Esophagus squamous epithelium (tissue), 5 donors: ENCODE data around the gene ARHGAP42. TPM values are rescaled to one million over a fixed set of nuclear protein-coding genes. Genes with fewer than 3 reads are reported as not detected.

Experiments
- DNase-seq: peaks from one replicate; lab custom pipeline; 2025; lab: John Stamatoyannopoulos, UW
- H3K27ac ChIP-seq, 4 donors: fragments of 200-600 bp; sonication (generic); one replicate each; pipeline ENCODE4 v1.5.1; 2016 to 2019; ENCODE audit warnings: mild to moderate bottlenecking in 1 of 4
- H3K27me3 ChIP-seq, 4 donors: fragments of 200-600 bp; sonication (generic); 1 replicate in 3 of 4; 2 replicates in 1 of 4; pipeline versions ENCODE4 v1.5.1 to v1.6.0; 2017 to 2021; ENCODE audit warnings: antibody characterized with exemption in 1 of 4
- H3K36me3 ChIP-seq, 3 donors: fragments of 200-600 bp; sonication (generic); one replicate each; pipeline ENCODE4 v1.5.1; 2016 to 2019
- H3K4me1 ChIP-seq, 3 donors: fragments of 200-600 bp; sonication (generic); one replicate each; pipeline ENCODE4 v1.5.1; 2017 to 2019
- H3K4me3 ChIP-seq, 4 donors: fragments of 200-600 bp; sonication (generic); 1 replicate in 3 of 4; 2 replicates in 1 of 4; pipeline ENCODE4 v1.5.1; 2016 to 2019; ENCODE audit warnings: mild to moderate bottlenecking in 2 of 4, moderate library complexity in 1 of 4
- H3K9me3 ChIP-seq, 3 donors: fragments of 200-600 bp; sonication (generic); one replicate each; pipeline ENCODE4 v1.5.1; 2016 to 2019
- CTCF ChIP-seq, 6 experiments: fragments of 450-650 bp in 4 of 6; fragments of 200-600 bp in 2 of 6; sonication (generic) in 2 of 6; IDR thresholded peaks; one replicate each; pipeline ENCODE4 v1.5.1; 2016 to 2019; ENCODE audit warnings: antibody characterized with exemption in 6 of 6, mild to moderate bottlenecking in 4 of 6, moderate library complexity in 4 of 6
- POLR2A ChIP-seq, 4 donors: fragments of 450-650 bp; IDR thresholded peaks; one replicate each; pipeline ENCODE4 v1.6.1; 2017; ENCODE audit warnings: antibody characterized with exemption in 4 of 4, mild to moderate bottlenecking in 4 of 4, moderate library complexity in 3 of 4
- WGBS, 2 donors: methylation state at CpG; one replicate each; pipeline ENCODE4 v1.1.5; 2018; 5-methylcytosine and 5-hydroxymethylcytosine counted together
- intact Hi-C: fragments of 100-400 bp; cut with DNase I; formaldehyde crosslinking; loops from one replicate; pipeline ENCODE4 v1.15.0; 2022
- total RNA-seq, 4 donors: library from RNA; depleted of rRNA; stranded (reverse); fragments of >200 nt; gene quantifications; one replicate each; pipeline ENCODE4 v1.1.0, GENCODE V29; 2016
- donor health status: DM: yes; HTN: yes; CAD: no.

ARHGAP42 gene
- total RNA-seq, 4 donors from 2014 or later = 3.5 to 10.1 (median 6.4) TPM

- 13 to 18% methylated on average over 2 of the region's 2 CpGs for WGBS, 2 donors
- no peak for DNase-seq
- TF ChIP-seq POLR2A (IDR thresholded peaks at IDR 0.05) (no peak), CTCF (IDR thresholded peaks at IDR 0.05) (no peak)
These were observed 32.3 kb downstream of the ARHGAP42 start for GRCh38 chr11:100719362-100719761.

GRCh38 chr11:100719809-100720221 is 32.7 kb downstream of the ARHGAP42 start:
- intact Hi-C loops = no loop called here
- Histone ChIP-seq H3K4me1 (peaks cover 5 to 18% (median 11%) of the 10 kb centered on the region in 3 donors), H3K27ac (peak overlapping the region; percentile 39 to 66 (median 52)), H3K36me3 (no peaks in the 10 kb centered on the region), H3K4me3 (peak overlapping the region in 1 of 4 donors; percentile 9), H3K27me3 (no peaks in the 10 kb centered on the region), H3K9me3 (no peaks in the 10 kb centered on the region)
- no peak for TF ChIP-seq POLR2A (IDR thresholded peaks at IDR 0.05)
- TF ChIP-seq CTCF (IDR thresholded peaks at IDR 0.05) = no peak
- WGBS, 2 donors = 0 to 5% methylated on average over 3 of the region's 3 CpGs
- DNase-seq = no peak

More at GRCh38 chr11:100719362-100719761, 32.3 kb downstream of the ARHGAP42 start:
- no peaks in the 10 kb centered on the region for H3K27me3 ChIP-seq
- intact Hi-C loops = no loop called here
- H3K4me1 ChIP-seq = peaks cover 5 to 18% (median 11%) of the 10 kb centered on the region in 3 donors
- H3K9me3 ChIP-seq = no peaks in the 10 kb centered on the region
- peak overlapping the region in 3 of 4 donors; percentile 49 to 66 (median 56) for H3K27ac ChIP-seq
- H3K36me3 ChIP-seq = no peaks in the 10 kb centered on the region
- peak overlapping the region in 1 of 4 donors; percentile 9 for H3K4me3 ChIP-seq

GRCh38 chr11:100726680-100727079 is 39.6 kb downstream of the ARHGAP42 start:
- H3K9me3 ChIP-seq = no peaks in the 10 kb centered on the region
- H3K4me1 ChIP-seq = no peaks in the 10 kb centered on the region
- H3K4me3 ChIP-seq = no peak overlapping the region
- TF ChIP-seq CTCF (IDR thresholded peaks at IDR 0.05) = no peak
- no peak for TF ChIP-seq POLR2A (IDR thresholded peaks at IDR 0.05)
- WGBS, 2 donors = 50 to 68% methylated on average over 1 of the region's 1 CpG
- no peak overlapping the region for H3K27ac ChIP-seq
- no peaks in the 10 kb centered on the region for H3K27me3 ChIP-seq
- no peak for DNase-seq
- H3K36me3 ChIP-seq = no peaks in the 10 kb centered on the region
- intact Hi-C loops = no loop called here

- intact Hi-C loops = no loop called here
- Histone ChIP-seq H3K4me1 (no peaks in the 10 kb centered on the region), H3K27ac (no peak overlapping the region), H3K27me3 (no peaks in the 10 kb centered on the region), H3K4me3 (no peak overlapping the region), H3K36me3 (no peaks in the 10 kb centered on the region), H3K9me3 (no peaks in the 10 kb centered on the region)
- TF ChIP-seq POLR2A (IDR thresholded peaks at IDR 0.05) = no peak
- no peak for TF ChIP-seq CTCF (IDR thresholded peaks at IDR 0.05)
- no peak for DNase-seq
- WGBS, 2 donors = 58 to 85% methylated on average over 9 of the region's 9 CpGs
These were observed 40.3 kb downstream of the ARHGAP42 start for GRCh38 chr11:100727410-100727809.

GRCh38 chr11:100730266-100730665 is 43.2 kb downstream of the ARHGAP42 start:
- intact Hi-C loops = no loop called here
- Histone ChIP-seq H3K9me3 (no peaks in the 10 kb centered on the region), H3K27ac (no peak overlapping the region), H3K36me3 (no peaks in the 10 kb centered on the region), H3K4me1 (no peaks in the 10 kb centered on the region), H3K4me3 (no peak overlapping the region), H3K27me3 (no peaks in the 10 kb centered on the region)
- DNase-seq = no peak
- WGBS, 2 donors = 82 to 87% methylated on average over 3 of the region's 3 CpGs
- TF ChIP-seq POLR2A (IDR thresholded peaks at IDR 0.05) (no peak), CTCF (IDR thresholded peaks at IDR 0.05) (no peak)
